ENCODE data around the gene PNN.
A peak's percentile ranks its signal among the peaks of the same experiment; 100 is the strongest.
"Not testable (repeated sequence)": the region's sequence is repeated elsewhere in the genome, so short reads cannot be mapped to it uniquely, and the experiment has no call there.

The PNN gene

GRCh38 chr14:39154594-39155189, 20.4 kb upstream of the PNN start:
- peaks cover 14 to 16% of the 10 kb centered on the region in 2 experiments for H3K4me1 ChIP-seq (ENCODE audit: control insufficient read depth in 1 of 2, insufficient read depth in 1 of 2, low read depth in 1 of 2, low read length in 1 of 2)
- H3K4me3 ChIP-seq (ENCODE audit: low read depth in 1 of 2, low read length in 1 of 2): peak overlapping the region in 1 of 2 experiments; percentile 16
- no peaks in the 10 kb centered on the region for H3K27me3 ChIP-seq
- H3K27ac ChIP-seq: peak overlapping the region; percentile 77
- no peaks in the 10 kb centered on the region for H3K9me3 ChIP-seq
- H3K36me3 ChIP-seq: peaks cover 71% of the 10 kb centered on the region
- TF ChIP-seq CTCF (IDR thresholded peaks at IDR 0.05): no peak

DNA sequence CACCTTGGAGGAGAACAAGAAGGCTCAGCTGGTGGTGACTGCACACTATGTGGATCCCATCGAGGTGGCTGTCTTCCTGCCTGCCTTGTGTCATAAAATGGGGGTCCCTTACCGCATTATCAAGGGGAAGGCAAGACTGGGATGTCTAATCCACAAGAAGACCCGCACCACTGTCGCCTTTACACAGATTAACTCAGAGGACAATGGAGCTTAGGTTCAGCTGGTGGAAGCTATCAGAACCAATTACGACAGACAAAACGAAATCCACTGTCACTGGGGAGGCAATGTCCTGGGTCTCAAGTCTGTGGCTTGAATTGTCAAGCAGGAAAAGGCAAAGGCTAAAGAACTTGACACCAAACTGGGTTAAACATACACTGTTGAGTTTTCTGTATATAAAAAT, 17.6 kb upstream of the PNN start:
- peaks cover 14 to 16% of the 10 kb centered on the region in 2 experiments for H3K4me1 ChIP-seq (ENCODE audit: control insufficient read depth in 1 of 2, insufficient read depth in 1 of 2, low read depth in 1 of 2, low read length in 1 of 2)
- H3K9me3 ChIP-seq: no peaks in the 10 kb centered on the region
- H3K27ac ChIP-seq: no peak overlapping the region
- H3K36me3 ChIP-seq: peaks cover 65% of the 10 kb centered on the region
- TF ChIP-seq CTCF (IDR thresholded peaks at IDR 0.05): no peak
- no peaks in the 10 kb centered on the region for H3K27me3 ChIP-seq
- no peak overlapping the region for H3K4me3 ChIP-seq (ENCODE audit: low read depth in 1 of 2, low read length in 1 of 2)

DNA sequence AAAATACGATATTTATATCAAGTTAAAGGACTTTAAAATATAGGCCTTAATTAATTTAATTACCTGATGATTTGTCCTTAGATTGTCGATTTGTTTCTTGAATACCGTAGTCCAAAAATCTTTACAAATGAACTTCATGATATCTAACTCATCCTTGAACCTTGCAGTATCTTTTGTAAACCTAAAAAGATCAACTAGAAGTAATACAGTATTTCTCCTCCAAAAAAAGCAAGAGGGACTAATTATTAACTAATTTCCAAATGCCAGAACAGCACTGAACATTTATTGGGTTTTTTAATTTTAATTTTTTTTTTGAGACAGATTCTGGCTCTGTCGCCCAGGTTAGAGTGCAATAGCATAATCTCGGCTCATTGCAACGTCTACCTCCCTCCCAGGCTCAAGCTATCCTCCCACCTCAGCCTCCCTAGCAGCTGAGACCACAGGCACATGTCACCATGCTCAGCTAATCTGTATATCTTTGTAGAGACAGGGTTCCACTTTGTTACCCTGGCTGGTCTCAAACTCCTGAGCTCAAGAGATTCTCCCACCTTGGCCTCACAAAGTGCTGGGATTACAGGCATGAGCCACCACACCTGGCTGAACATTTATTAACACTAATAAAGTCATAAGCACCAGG, 16.7 kb upstream of the PNN start:
- H3K4me3 ChIP-seq (ENCODE audit: low read depth in 1 of 2, low read length in 1 of 2): no peak overlapping the region
- H3K9me3 ChIP-seq: no peaks in the 10 kb centered on the region
- peaks cover 14 to 16% of the 10 kb centered on the region in 2 experiments for H3K4me1 ChIP-seq (ENCODE audit: control insufficient read depth in 1 of 2, insufficient read depth in 1 of 2, low read depth in 1 of 2, low read length in 1 of 2)
- H3K27ac ChIP-seq: no peak overlapping the region
- no peaks in the 10 kb centered on the region for H3K27me3 ChIP-seq
- no peak for TF ChIP-seq CTCF (IDR thresholded peaks at IDR 0.05)
- H3K36me3 ChIP-seq: peaks cover 66% of the 10 kb centered on the region

GRCh38 chr14:39160494-39160893, 14.6 kb upstream of the PNN start:
- no peaks in the 10 kb centered on the region for H3K27me3 ChIP-seq
- no peak for TF ChIP-seq CTCF (IDR thresholded peaks at IDR 0.05)
- peaks cover 62% of the 10 kb centered on the region for H3K36me3 ChIP-seq
- H3K4me3 ChIP-seq (ENCODE audit: low read depth in 1 of 2, low read length in 1 of 2): no peak overlapping the region
- no peak overlapping the region for H3K27ac ChIP-seq
- no peaks in the 10 kb centered on the region for H3K9me3 ChIP-seq
- H3K4me1 ChIP-seq (ENCODE audit: control insufficient read depth in 1 of 2, insufficient read depth in 1 of 2, low read depth in 1 of 2, low read length in 1 of 2): no peaks in the 10 kb centered on the region

DNA sequence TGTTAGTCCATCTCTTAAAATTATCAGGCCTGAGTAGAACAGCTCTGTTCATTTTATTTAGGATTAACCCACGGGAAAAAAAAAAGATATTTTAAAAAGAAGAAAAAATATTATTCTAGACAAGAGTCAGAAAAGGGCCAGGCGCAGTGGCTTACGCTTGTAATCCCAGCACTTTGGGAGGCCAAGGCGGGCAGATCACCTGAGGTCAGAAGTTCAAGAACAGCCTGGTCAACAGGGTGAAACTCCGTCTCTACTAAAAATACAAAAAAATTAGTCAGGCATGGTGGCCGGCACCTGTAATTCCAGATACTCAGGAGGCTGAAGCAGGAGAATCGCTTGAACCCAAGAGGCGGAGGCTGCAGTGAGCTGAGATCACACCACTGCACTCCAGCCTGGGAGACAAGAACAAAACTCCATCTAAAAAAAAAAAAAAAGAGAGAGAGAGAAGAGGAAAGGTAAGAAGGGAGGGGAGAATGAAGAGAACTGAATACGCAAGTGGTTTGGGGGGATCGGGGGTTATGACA, 7.2 kb upstream of the PNN start:
- not testable (repeated sequence) for H3K27me3 ChIP-seq; H3K4me3 ChIP-seq (ENCODE audit: low read depth in 1 of 2, low read length in 1 of 2); H3K36me3 ChIP-seq; H3K27ac ChIP-seq; H3K9me3 ChIP-seq
- H3K4me1 ChIP-seq (ENCODE audit: control insufficient read depth in 1 of 2, insufficient read depth in 1 of 2, low read depth in 1 of 2, low read length in 1 of 2): peaks cover 21 to 28% of the 10 kb centered on the region in 2 experiments

DNA sequence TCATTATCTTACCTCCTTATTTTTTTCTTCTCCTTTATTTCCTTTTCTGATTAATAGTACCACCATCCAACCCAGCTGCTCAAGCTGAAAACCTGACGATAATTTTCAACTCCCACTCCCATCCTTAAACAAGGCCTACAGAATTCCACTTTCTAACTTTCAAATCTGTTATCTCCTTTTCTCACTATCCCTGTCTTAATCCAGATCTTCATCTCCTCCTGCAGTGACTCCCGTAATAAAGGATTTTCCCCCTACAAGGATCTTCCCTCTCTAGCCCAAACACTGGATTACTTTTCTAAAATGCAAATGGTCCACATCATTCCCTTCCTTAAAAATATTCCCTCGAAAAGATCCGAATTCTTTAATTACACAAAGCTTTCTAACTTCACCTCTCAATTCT, 6.5 kb upstream of the PNN start:
- TF ChIP-seq CTCF (IDR thresholded peaks at IDR 0.05): no peak
- H3K9me3 ChIP-seq: no peaks in the 10 kb centered on the region
- no peak overlapping the region for H3K4me3 ChIP-seq (ENCODE audit: low read depth in 1 of 2, low read length in 1 of 2)
- H3K27me3 ChIP-seq: no peaks in the 10 kb centered on the region
- H3K27ac ChIP-seq: no peak overlapping the region
- H3K36me3 ChIP-seq: peaks cover 1% of the 10 kb centered on the region
- peaks cover 21 to 28% of the 10 kb centered on the region in 2 experiments for H3K4me1 ChIP-seq (ENCODE audit: control insufficient read depth in 1 of 2, insufficient read depth in 1 of 2, low read depth in 1 of 2, low read length in 1 of 2)
